Measurements from ENCODE around the gene CECR2. TPM values are rescaled to one million over a fixed set of nuclear protein-coding genes. Genes with fewer than 3 reads are reported as not detected.

CECR2 gene
- total and polyA plus RNA-seq, 2 experiments from 2014 or later = 0.10 TPM; not detected in 1

DNA sequence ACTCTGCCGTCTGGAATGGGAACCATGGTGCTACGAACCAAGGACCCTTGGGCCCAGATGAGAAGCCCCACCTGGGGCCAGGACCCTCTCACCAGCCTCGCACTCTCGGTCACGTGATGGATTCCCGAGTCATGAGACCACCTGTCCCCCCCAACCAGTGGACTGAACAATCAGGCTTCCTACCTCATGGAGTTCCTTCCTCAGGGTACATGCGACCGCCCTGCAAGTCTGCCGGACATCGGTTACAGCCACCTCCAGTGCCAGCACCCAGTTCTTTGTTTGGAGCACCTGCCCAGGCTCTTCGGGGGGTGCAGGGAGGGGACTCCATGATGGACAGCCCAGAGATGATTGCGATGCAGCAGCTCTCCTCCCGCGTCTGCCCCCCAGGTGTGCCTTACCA is 173.2 kb downstream of the CECR2 start:
- peaks cover 9% of the 10 kb centered on the region; the same call in 1 of the 2 replicates for H3K27me3 ChIP-seq (replicated peaks; ENCODE audit: insufficient read depth)
- H4K20me1 ChIP-seq (ENCODE audit: insufficient read depth) = no peaks in the 10 kb centered on the region
- DNase-seq = no peak
- H3K79me2 ChIP-seq (ENCODE audit: insufficient read depth) = no peaks in the 10 kb centered on the region
- H3K9ac ChIP-seq = no peak overlapping the region
- H3K9me3 ChIP-seq (ENCODE audit: low read depth) = no peaks in the 10 kb centered on the region
- in situ Hi-C loops (cut with MboI) = no loop called here
- TF ChIP-seq EZH2 (IDR thresholded peaks at IDR 0.05; ENCODE audit: insufficient read depth, poor library complexity, severe bottlenecking) (no peak), EZH2phosphoT487 (IDR thresholded peaks at IDR 0.05; ENCODE audit: insufficient read depth, low read depth) (no peak)
- no peak overlapping the region for H3K27ac ChIP-seq
- no peaks in the 10 kb centered on the region for H3K4me1 ChIP-seq (ENCODE audit: insufficient read depth)
- no peak overlapping the region for H2AFZ ChIP-seq
- H3K36me3 ChIP-seq (ENCODE audit: low read depth) = no peaks in the 10 kb centered on the region
- WGBS, 2 experiments (ENCODE audit: low coverage in 1 of 2, low lambda C conversion rate in 2 of 2, missing lambda C conversion rate in 2 of 2) = 65 to 66% methylated on average over 14 of the region's 14 CpGs
- no peaks in the 10 kb centered on the region for H3F3A ChIP-seq (ENCODE audit: insufficient read depth)
- no peak overlapping the region for H3K4me2 ChIP-seq (ENCODE audit: unreplicated experiment)
- H3K9me2 ChIP-seq (ENCODE audit: insufficient read depth) = no peaks in the 10 kb centered on the region
- H3K4me3 ChIP-seq = no peak overlapping the region

DNA sequence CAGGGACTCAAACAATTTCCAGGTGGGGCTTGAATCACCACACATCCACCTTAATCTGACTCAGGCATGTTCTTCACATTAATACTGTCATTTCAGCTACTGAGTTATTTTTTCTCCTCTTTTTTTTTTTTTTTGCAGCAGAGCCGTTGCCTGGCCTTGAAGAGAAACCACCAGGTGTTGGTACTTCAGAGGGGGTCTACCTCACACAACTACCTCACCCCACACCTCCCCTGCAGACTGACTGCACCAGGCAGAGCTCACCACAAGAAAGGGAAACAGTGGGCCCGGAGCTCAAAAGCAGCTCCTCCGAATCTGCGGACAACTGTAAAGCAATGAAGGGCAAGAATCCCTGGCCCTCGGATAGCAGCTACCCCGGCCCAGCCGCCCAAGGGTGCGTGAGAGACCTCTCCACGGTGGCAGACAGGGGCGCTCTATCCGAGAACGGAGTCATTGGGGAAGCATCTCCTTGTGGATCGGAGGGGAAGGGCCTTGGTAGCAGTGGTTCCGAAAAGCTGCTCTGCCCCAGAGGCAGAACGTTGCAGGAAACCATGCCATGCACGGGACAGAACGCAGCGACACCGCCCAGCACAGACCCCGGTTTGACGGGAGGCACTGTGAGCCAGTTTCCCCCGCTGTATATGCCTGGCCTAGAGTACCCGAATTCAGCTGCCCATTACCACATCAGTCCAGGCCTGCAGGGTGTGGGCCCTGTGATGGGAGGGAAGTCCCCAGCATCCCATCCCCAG is 178.9 kb downstream of the CECR2 start:
- in situ Hi-C loops (cut with MboI) = no loop called here
- Histone ChIP-seq H3K9me3 (ENCODE audit: low read depth) (no peaks in the 10 kb centered on the region), H3K27ac (no peak overlapping the region), H3F3A (ENCODE audit: insufficient read depth) (no peaks in the 10 kb centered on the region), H3K9ac (no peak overlapping the region), H4K20me1 (ENCODE audit: insufficient read depth) (no peaks in the 10 kb centered on the region), H3K4me1 (ENCODE audit: insufficient read depth) (no peaks in the 10 kb centered on the region), H3K4me2 (ENCODE audit: unreplicated experiment) (no peak overlapping the region), H2AFZ (no peak overlapping the region), H3K36me3 (ENCODE audit: low read depth) (no peaks in the 10 kb centered on the region), H3K4me3 (no peak overlapping the region), H3K27me3 (replicated peaks; ENCODE audit: insufficient read depth) (no peaks in the 10 kb centered on the region), H3K9me2 (ENCODE audit: insufficient read depth) (no peaks in the 10 kb centered on the region), H3K79me2 (ENCODE audit: insufficient read depth) (no peaks in the 10 kb centered on the region)
- 79 to 84% methylated on average over 23 of the region's 23 CpGs for WGBS, 2 experiments (ENCODE audit: low coverage in 1 of 2, low lambda C conversion rate in 2 of 2, missing lambda C conversion rate in 2 of 2)
- no peak for DNase-seq
- TF ChIP-seq EZH2 (IDR thresholded peaks at IDR 0.05; ENCODE audit: insufficient read depth, poor library complexity, severe bottlenecking) = no peak
- TF ChIP-seq EZH2phosphoT487 (IDR thresholded peaks at IDR 0.05; ENCODE audit: insufficient read depth, low read depth) = no peak

DNA sequence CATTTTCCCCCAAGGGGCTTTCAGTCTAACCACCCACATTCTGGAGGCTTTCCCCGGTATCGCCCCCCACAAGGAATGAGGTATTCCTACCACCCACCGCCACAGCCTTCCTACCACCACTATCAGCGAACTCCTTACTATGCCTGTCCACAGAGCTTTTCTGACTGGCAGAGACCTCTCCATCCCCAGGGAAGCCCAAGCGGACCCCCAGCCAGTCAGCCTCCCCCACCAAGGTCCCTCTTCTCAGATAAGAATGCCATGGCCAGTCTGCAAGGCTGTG is 179.4 kb downstream of the CECR2 start:
- no peak overlapping the region for H3K9ac ChIP-seq

GRCh38 chr22:17549183-17549582 is 179.9 kb downstream of the CECR2 start:
- no peak overlapping the region for H3K4me3 ChIP-seq
- H4K20me1 ChIP-seq (ENCODE audit: insufficient read depth) = no peaks in the 10 kb centered on the region
- no peaks in the 10 kb centered on the region for H3K79me2 ChIP-seq (ENCODE audit: insufficient read depth)
- no peaks in the 10 kb centered on the region for H3K9me2 ChIP-seq (ENCODE audit: insufficient read depth)
- no peaks in the 10 kb centered on the region for H3K9me3 ChIP-seq (ENCODE audit: low read depth)
- H3K4me1 ChIP-seq (ENCODE audit: insufficient read depth) = no peaks in the 10 kb centered on the region
- in situ Hi-C loops (cut with MboI) = no loop called here
- no peak overlapping the region for H2AFZ ChIP-seq
- no peaks in the 10 kb centered on the region for H3K27me3 ChIP-seq (replicated peaks; ENCODE audit: insufficient read depth)
- H3K9ac ChIP-seq = no peak overlapping the region
- no peaks in the 10 kb centered on the region for H3K36me3 ChIP-seq (ENCODE audit: low read depth)
- WGBS, 2 experiments (ENCODE audit: low coverage in 1 of 2, low lambda C conversion rate in 2 of 2, missing lambda C conversion rate in 2 of 2) = 76% methylated on average over 10 of the region's 10 CpGs
- TF ChIP-seq EZH2 (IDR thresholded peaks at IDR 0.05; ENCODE audit: insufficient read depth, poor library complexity, severe bottlenecking) (no peak), EZH2phosphoT487 (IDR thresholded peaks at IDR 0.05; ENCODE audit: insufficient read depth, low read depth) (no peak)
- no peak overlapping the region for H3K27ac ChIP-seq
- no peaks in the 10 kb centered on the region for H3F3A ChIP-seq (ENCODE audit: insufficient read depth)
- DNase-seq = no peak
- H3K4me2 ChIP-seq (ENCODE audit: unreplicated experiment) = no peak overlapping the region

More for the DNA sequence above, 179.4 kb downstream of the CECR2 start:
- Histone ChIP-seq H4K20me1 (ENCODE audit: insufficient read depth) (no peaks in the 10 kb centered on the region), H3K4me1 (ENCODE audit: insufficient read depth) (no peaks in the 10 kb centered on the region), H3K27me3 (replicated peaks; ENCODE audit: insufficient read depth) (no peaks in the 10 kb centered on the region), H3F3A (ENCODE audit: insufficient read depth) (no peaks in the 10 kb centered on the region), H2AFZ (no peak overlapping the region), H3K36me3 (ENCODE audit: low read depth) (no peaks in the 10 kb centered on the region), H3K9me3 (ENCODE audit: low read depth) (no peaks in the 10 kb centered on the region), H3K27ac (no peak overlapping the region), H3K79me2 (ENCODE audit: insufficient read depth) (no peaks in the 10 kb centered on the region), H3K9me2 (ENCODE audit: insufficient read depth) (no peaks in the 10 kb centered on the region), H3K4me2 (ENCODE audit: unreplicated experiment) (no peak overlapping the region), H3K4me3 (no peak overlapping the region)
- in situ Hi-C loops (cut with MboI) = no loop called here
- DNase-seq = no peak
- TF ChIP-seq EZH2phosphoT487 (IDR thresholded peaks at IDR 0.05; ENCODE audit: insufficient read depth, low read depth) (no peak), EZH2 (IDR thresholded peaks at IDR 0.05; ENCODE audit: insufficient read depth, poor library complexity, severe bottlenecking) (no peak)
- WGBS, 2 experiments (ENCODE audit: low coverage in 1 of 2, low lambda C conversion rate in 2 of 2, missing lambda C conversion rate in 2 of 2) = 71 to 77% methylated on average over 5 of the region's 5 CpGs

All from GM23248 (cell line).